ENCODE data around the gene P4HA2. TPM values are rescaled to one million over a fixed set of nuclear protein-coding genes. Genes with fewer than 3 reads are reported as not detected.

Gene P4HA2
- total and polyA plus RNA-seq, 9 of the 15 experiments (the other 6 are each of a cell fraction or from before 2014, with no cell fraction given), result 9.6 to 50.0 (median 12.7) TPM

GRCh38 chr5:132272311-132273210 lies 44.9 kb upstream of the P4HA2 start (continued):
- TF ChIP-seq BCLAF1 (IDR thresholded peaks at IDR 0.05; ENCODE audit: borderline replicate concordance in 1 of 2, control insufficient read depth in 1 of 2, low read depth in 2 of 2, low read length in 1 of 2), result 0 out of 4 replicates have a peak, but pooled peaks of 1 of the 2 experiments have one; percentile 31
- no peak for TF ChIP-seq ZNF764 (CRISPR knock-in tag; IDR thresholded peaks at IDR 0.05; ENCODE audit: low read depth)
- TF ChIP-seq TEAD4 (IDR thresholded peaks at IDR 0.05; ENCODE audit: low read length), result no peak
- TF ChIP-seq TEAD4 (CRISPR knock-in tag; IDR thresholded peaks at IDR 0.05; ENCODE audit: borderline replicate concordance), result no peak
- TF ChIP-seq IRF2 (CRISPR knock-in tag; IDR thresholded peaks at IDR 0.05), result no peak
- no peak for TF ChIP-seq YY1 (IDR thresholded peaks at IDR 0.05; ENCODE audit: borderline replicate concordance in 1 of 3, control insufficient read depth in 1 of 3, extremely low read depth in 1 of 3, insufficient read depth in 3 of 3, insufficient read length in 1 of 3, insufficient replicate concordance in 2 of 3, low read depth in 1 of 3, low read length in 2 of 3)
- no peak for TF ChIP-seq ZNF311 (CRISPR knock-in tag; IDR thresholded peaks at IDR 0.05)
- no peak for TF ChIP-seq BRD4 (IDR thresholded peaks at IDR 0.05)
- no peak for TF ChIP-seq SAP30 (IDR thresholded peaks at IDR 0.05; ENCODE audit: borderline replicate concordance, insufficient read depth, low read depth, low read length, poor library complexity, severe bottlenecking)
- no peak for TF ChIP-seq ZNF408 (CRISPR knock-in tag; IDR thresholded peaks at IDR 0.05; ENCODE audit: low read depth)
- no peak for TF ChIP-seq ZNF583 (CRISPR knock-in tag; IDR thresholded peaks at IDR 0.05)
- no peak for TF ChIP-seq HNRNPLL (IDR thresholded peaks at IDR 0.05; ENCODE audit: low read depth, low read length, poor library complexity, severe bottlenecking)
- TF ChIP-seq CTBP1 (IDR thresholded peaks at IDR 0.05; ENCODE audit: borderline replicate concordance), result peak; percentile 27; the same call in 1 of the 2 replicates
- no peak for TF ChIP-seq TBL1XR1 (IDR thresholded peaks at IDR 0.05; ENCODE audit: low read length in 2 of 2)
- TF ChIP-seq ZNF212 (CRISPR knock-in tag; IDR thresholded peaks at IDR 0.05), result no peak
- no peak for TF ChIP-seq MAFG (tag; conservative IDR thresholded peaks at IDR 0.05)
- TF ChIP-seq ZBTB7A (IDR thresholded peaks at IDR 0.05; ENCODE audit: borderline replicate concordance, control insufficient read depth, low read depth, low read length), result peak; percentile 90
- TF ChIP-seq MAX (CRISPR knock-in tag; IDR thresholded peaks at IDR 0.05), result peak; percentile 41; the same call in 1 of the 2 replicates
- no peak for TF ChIP-seq ZNF282 (CRISPR knock-in tag; IDR thresholded peaks at IDR 0.05)
- no peak for TF ChIP-seq FOXK1 (CRISPR knock-in tag; IDR thresholded peaks at IDR 0.05; ENCODE audit: borderline replicate concordance)
- peak; percentile 34 for TF ChIP-seq CXXC5 (CRISPR knock-in tag; IDR thresholded peaks at IDR 0.05)
- TF ChIP-seq ZC3H11A (IDR thresholded peaks at IDR 0.05; ENCODE audit: low read depth, low read length), result no peak
- no peak for TF ChIP-seq THRA (IDR thresholded peaks at IDR 0.05)

Measured in K562 (cell line).